GM12865 (cell line): ENCODE measurements around the gene TMEM253.

Experiments
- DNase-seq: peaks from one replicate; pipeline ENCODE4 v3.0.0; 2010; ENCODE audit warnings: low read depth
- H3K4me3 ChIP-seq: 2 replicates; pipeline ENCODE4 v1.5.1; 2011; ENCODE audit warnings: mild to moderate bottlenecking, low read depth, low read length, control low read depth
- CTCF ChIP-seq: IDR thresholded peaks from 2 replicates; pipeline ENCODE4 v1.5.1; 2011; ENCODE audit warnings: low read length, control low read depth, low read depth, inconsistent platforms; ENCODE audit not compliant: insufficient read depth; ENCODE audit errors: missing control alignments

The TMEM253 gene

GRCh38 chr14:21071225-21072030 lies 29.4 kb upstream of the TMEM253 start:
- DNase-seq = peak; percentile 86
- peak overlapping the region; percentile 48 for H3K4me3 ChIP-seq
- TF ChIP-seq CTCF = no peak

DNA sequence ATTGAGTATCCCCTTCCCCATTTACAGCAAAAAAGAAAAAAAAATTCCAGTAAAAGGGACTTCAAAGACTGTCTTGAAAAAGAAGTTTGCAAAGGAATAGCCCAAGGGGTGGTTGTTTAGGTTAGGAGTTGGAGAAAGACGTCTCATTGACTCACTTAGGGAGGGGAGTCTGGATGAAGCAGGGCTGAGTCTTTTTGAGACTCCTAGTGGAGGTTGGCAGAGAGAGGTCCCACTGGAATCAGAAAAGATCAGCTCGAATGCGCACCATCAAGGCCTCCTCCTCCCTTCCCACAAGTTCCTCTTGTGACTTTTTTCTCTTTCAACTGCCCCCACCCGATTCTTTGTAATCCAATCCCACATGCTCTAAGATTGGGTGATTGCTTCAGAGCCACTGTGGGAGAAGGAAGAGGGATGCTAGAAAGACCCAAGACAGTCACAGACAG lies 28.8 kb upstream of the TMEM253 start:
- TF ChIP-seq CTCF = no peak
- no peak for DNase-seq
- no peak overlapping the region for H3K4me3 ChIP-seq

DNA sequence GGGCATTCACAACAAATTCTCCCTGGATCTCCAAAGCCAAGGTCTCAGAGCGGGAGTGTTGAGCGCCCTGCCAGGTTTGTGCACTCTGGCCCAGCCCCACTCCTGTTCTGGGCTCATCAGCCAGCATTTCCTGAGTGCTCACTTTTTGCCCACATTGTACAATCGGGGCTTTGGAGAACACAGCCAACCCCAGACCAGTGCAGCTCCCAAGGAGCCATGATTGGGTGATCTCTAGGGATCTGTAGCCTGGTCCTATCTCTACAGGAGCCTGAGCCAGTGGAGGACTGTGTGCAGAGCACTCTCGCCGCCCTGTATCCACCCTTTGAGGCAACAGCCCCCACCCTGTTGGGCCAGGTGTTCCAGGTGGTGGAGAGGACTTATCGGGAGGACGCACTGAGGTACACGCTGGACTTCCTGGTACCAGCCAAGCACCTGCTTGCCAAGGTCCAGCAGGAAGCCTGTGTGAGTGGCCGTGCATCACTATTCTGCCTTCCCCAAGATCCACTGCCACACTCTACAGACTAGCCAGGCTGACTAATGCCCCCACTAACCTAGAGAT lies 28.0 kb upstream of the TMEM253 start:
- no peak for TF ChIP-seq CTCF
- DNase-seq = no peak
- no peak overlapping the region for H3K4me3 ChIP-seq

GRCh38 chr14:21073921-21074320 lies 26.9 kb upstream of the TMEM253 start:
- no peak for DNase-seq
- H3K4me3 ChIP-seq = no peak overlapping the region
- no peak for TF ChIP-seq CTCF

- H3K4me3 ChIP-seq = no peak overlapping the region
- TF ChIP-seq CTCF = no peak
- no peak for DNase-seq
These were observed 26.2 kb upstream of the TMEM253 start for GRCh38 chr14:21074398-21075272.

GRCh38 chr14:21075719-21076437 lies 25.0 kb upstream of the TMEM253 start:
- DNase-seq = no peak
- no peak for TF ChIP-seq CTCF
- H3K4me3 ChIP-seq = no peak overlapping the region
